ENCODE measurements around the gene PTGER4.

DNA sequence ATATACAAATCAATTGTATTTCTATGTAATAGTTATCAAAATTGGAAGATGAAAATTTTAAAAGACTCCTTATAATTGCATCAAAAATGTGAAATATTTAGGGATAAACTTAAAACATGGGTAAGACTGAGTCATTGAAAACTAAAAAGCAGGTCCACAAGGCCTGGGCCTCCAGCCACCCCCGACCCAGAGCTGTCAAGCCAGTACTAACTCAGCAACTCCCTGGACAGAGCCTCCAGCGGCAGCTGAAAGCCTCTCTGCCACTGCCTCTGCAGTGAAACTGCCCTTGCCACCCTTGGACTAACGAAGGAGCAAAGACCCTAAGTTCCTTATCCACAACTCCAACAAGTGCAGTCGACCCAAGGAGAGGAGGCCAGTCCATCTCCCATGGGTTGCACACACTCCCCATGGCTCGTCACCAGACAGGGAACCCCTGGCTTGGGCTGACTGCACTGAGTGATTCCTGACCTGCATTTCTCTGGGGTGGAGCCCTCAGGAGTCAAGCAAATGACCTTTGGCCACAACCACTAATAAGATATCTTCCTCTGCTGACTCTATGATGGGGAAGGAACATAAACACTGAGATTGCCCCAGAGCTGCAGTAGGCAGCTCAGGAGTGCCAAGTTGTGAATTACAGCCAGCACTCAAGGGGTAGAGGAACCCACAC, 20.5 kb downstream of the PTGER4 start:
- TF ChIP-seq, protein P1, sequence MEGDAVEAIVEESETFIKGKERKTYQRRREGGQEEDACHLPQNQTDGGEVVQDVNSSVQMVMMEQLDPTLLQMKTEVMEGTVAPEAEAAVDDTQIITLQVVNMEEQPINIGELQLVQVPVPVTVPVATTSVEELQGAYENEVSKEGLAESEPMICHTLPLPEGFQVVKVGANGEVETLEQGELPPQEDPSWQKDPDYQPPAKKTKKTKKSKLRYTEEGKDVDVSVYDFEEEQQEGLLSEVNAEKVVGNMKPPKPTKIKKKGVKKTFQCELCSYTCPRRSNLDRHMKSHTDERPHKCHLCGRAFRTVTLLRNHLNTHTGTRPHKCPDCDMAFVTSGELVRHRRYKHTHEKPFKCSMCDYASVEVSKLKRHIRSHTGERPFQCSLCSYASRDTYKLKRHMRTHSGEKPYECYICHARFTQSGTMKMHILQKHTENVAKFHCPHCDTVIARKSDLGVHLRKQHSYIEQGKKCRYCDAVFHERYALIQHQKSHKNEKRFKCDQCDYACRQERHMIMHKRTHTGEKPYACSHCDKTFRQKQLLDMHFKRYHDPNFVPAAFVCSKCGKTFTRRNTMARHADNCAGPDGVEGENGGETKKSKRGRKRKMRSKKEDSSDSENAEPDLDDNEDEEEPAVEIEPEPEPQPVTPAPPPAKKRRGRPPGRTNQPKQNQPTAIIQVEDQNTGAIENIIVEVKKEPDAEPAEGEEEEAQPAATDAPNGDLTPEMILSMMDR (IDR thresholded peaks at IDR 0.05), result no peak
- TF ChIP-seq ZFX (IDR thresholded peaks at IDR 0.05; ENCODE audit: borderline replicate concordance), result no peak

All from 22Rv1 (cell line).